Heart right ventricle (tissue), 16 donors: ENCODE data around the gene LMAN1L. TPM values are rescaled to one million over a fixed set of nuclear protein-coding genes. Genes with fewer than 3 reads are reported as not detected.

Experiments
- ATAC-seq, 8 donors: fragments of 200-7000 bp; cut with Tn5 transposase; one replicate each; pipeline ENCODE4 v1.9.1; 2020; ENCODE audit warnings: mild to moderate bottlenecking in 8 of 8, moderate library complexity in 8 of 8, moderate number of reproducible peaks in 1 of 8
- DNase-seq, 2 donors: peaks; one replicate each; pipeline ENCODE4 v3.0.0-alpha.2; 2020
- H3K27ac ChIP-seq, 10 donors: fragments of 200-600 bp; sonication (generic) in 2 of 10; one replicate each; pipeline versions ENCODE4 v1.5.0 to v1.8.0; 2020 to 2022; ENCODE audit warnings: mild to moderate bottlenecking in 3 of 10
- H3K27me3 ChIP-seq, 7 donors: fragments of 200-600 bp; one replicate each; pipeline ENCODE4 v1.8.0; 2021 to 2022; ENCODE audit warnings: mild to moderate bottlenecking in 2 of 7
- H3K36me3 ChIP-seq, 9 donors: fragments of 200-600 bp; sonication (generic) in 1 of 9; one replicate each; pipeline versions ENCODE4 v1.5.0 to v1.8.0; 2020 to 2022; ENCODE audit warnings: mild to moderate bottlenecking in 2 of 9
- H3K4me1 ChIP-seq, 9 donors: fragments of 200-600 bp; sonication (generic) in 1 of 9; one replicate each; pipeline versions ENCODE4 v1.5.0 to v1.8.0; 2020 to 2022; ENCODE audit warnings: mild to moderate bottlenecking in 4 of 9
- H3K4me3 ChIP-seq, 10 donors: fragments of 200-600 bp; sonication (generic) in 2 of 10; one replicate each; pipeline versions ENCODE4 v1.5.0 to v1.8.0; 2020 to 2022; ENCODE audit warnings: mild to moderate bottlenecking in 7 of 10, moderate library complexity in 2 of 10
- H3K9me3 ChIP-seq, 11 donors: fragments of 200-600 bp in 10 of 11; sonication (generic) in 2 of 11; one replicate each; pipeline versions ENCODE4 v1.5.0 to v1.8.0; 2013 to 2022; ENCODE audit warnings: mild to moderate bottlenecking in 2 of 11, control low read depth in 1 of 11, moderate library complexity in 1 of 11
- WGBS, 2 donors: extraction: QIAGEN DNeasy Blood & Tissue Kit; methylation state at CpG; one replicate each; pipeline ENCODE4 v1.1.7; 2013; ENCODE audit warnings: inconsistent platforms in 1 of 2; 5-methylcytosine and 5-hydroxymethylcytosine counted together
- intact Hi-C, 10 donors: fragments of 100-400 bp; cut with DNase I; formaldehyde crosslinking; loops; one replicate each; pipeline versions ENCODE4 v1.11.1 to v1.14.2; 2022
- polyA plus RNA-seq, 2 donors: library from polyadenylated mRNA; stranded (reverse); fragments of 200-250 nt; gene quantifications; one replicate each; pipeline ENCODE4 v1.2.3, GENCODE V29; 2013
- total RNA-seq, 10 donors: library from RNA; stranded (reverse); fragmentation: NEBNext Ultra II Directional in 3 of 10; extraction: Animal tissue kit (Norgen Biotek cat#: 25700) in 3 of 10; gene quantifications; one replicate each; pipeline versions ENCODE4 v1.2.1 to v1.2.4, GENCODE V29; 2021 to 2023
- TF ChIP-seq, protein P1 (sequence below), 9 donors: fragments of 200-600 bp; sonication (generic) in 2 of 9; IDR thresholded peaks; one replicate each; pipeline versions ENCODE4 v1.5.0 to v1.8.0; 2021 to 2022; ENCODE audit warnings: antibody characterized with exemption in 9 of 9, mild to moderate bottlenecking in 5 of 9, moderate library complexity in 1 of 9
- donor health status: Arrhythmogenic right ventricular cardiomyopathy.
- donor health status: ischemic (EF 13 %, LVEDD 7.1; RV severe dilation, severe dysfunction).
- donor health status: healthy with polysubstance abuse.
- donor health status: DM: no; HTN: yes; CAD: no.
- donor health status: DM: no; HTN: no; CAD: no.
- donor health status: ischemic (EF 25% LVEDD 6.9; RV normal size, moderate dysfunction).
- donor health status: ischemic (EF 25% LVEDD 5.7; RV mildly dilated, moderate dysfunction).
- donor health status: healthy.
- donor health status: DM: yes; HTN: yes; CAD: no.
- donor health status: Ischemic cardiomyopathy.
- donor health status: ischemic (EF 35%, LVEDD 5.7; RV mildly dilated, moderate dysfunction).
- donor health status: nonischemic (EF 11% LVEDD 7.7; RV severe dilation, severe dysfunction).
- donor health status: DM: yes; HTN: yes; CAD: no.
- donor health status: PGD.
- donor health status: ischemic (EF 29% LVEDD 5.4; RV normal size, mild dysfunction).
- donor health status: nonischemic (EF 23%, LVEDD 6.1; RV moderate dilation, normal function).

The LMAN1L gene
- total and polyA plus RNA-seq, 12 donors = 0.03 to 47.4 (median 9.0) TPM

DNA sequence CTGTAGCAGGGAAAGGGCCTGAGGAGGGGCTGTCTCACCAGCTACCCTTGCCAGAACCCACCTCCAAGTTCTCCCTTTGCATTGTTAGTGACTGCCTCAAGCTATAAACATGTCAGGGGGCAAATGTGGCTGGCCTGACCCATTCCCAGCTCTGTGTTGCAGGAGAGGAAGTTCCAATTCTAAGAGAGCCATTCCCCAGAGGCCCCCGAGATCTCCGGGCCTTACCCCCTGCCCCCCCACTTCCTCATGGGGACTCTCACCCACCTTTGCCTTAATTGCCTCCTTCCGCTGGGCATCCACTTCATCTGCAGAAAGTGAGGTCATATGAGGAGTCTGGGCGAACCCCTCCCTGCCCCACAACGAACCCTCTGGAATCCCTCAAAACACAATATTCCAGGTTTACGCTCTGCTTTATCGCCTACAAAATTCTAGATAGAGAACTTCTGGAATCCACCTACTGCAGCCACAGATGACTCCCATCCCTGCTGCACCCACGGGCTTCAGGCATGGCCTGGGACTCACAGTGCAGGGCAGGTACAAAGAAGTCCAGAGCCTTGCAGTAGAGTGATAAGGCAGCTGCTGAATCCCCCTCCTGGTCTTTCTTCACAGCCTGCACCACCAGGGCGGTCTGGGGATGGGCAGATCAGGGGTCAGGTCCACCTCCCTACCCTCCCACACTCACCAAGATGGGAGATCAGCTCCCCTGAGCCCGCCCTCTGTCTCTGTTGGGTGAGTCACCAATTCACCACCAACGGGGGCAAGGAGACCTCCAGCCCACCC is 26.3 kb downstream of the LMAN1L start:
- no peak for ATAC-seq

DNA sequence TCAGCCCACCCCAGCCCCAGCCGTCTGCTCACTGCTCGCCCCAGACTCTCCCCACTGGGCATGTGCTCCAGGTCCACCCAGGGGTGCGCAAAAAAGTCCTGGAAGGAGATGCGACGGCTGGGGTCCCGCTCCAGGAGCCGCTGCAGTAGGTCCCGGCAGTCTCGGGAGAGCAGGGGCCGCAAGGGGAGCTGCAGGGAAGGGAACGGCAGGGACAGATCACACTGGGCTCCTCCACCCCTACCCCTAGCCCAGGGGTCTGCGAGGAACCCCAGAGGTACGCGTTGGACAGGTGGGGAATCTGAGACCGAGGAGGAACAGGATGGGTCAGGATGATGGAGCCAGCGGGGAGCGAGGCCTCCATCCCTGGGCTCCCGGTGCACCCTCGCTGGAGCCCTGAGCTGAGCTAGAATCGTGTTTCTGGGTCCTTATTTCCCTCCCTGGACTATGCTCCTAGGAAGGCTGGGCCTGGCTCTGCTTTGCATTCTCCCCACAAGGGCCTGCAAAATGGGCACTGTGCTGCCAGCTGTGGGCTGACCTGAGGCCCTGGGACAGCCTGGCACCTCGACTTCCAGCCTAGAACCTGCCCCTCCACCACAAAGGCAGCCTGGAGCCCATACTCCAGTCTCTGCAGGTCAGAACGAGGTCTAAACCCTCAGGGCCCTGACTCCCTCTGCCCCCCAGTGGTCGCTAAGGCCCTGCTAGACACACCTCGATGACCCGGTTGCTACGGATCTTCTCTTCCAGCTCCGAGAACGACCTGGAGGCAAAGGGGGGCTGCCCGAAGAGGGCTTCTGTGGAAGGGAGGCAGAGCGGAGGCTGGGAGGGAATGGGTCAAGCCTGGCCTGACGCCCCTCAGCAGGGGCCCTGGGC is 27.1 kb downstream of the LMAN1L start:
- Histone ChIP-seq H3K4me3 (no peak overlapping the region), H3K4me1 (peaks cover 5 to 26% (median 22%) of the 10 kb centered on the region in 9 donors), H3K27me3 (no peaks in the 10 kb centered on the region), H3K9me3 (no peaks in the 10 kb centered on the region), H3K27ac (no peak overlapping the region), H3K36me3 (peaks cover 0 to 62% (median 10%) of the 10 kb centered on the region in 9 donors)
- WGBS, 2 donors = 86 to 87% methylated on average over 31 of the region's 31 CpGs
- DNase-seq (no peak), ATAC-seq (no peak)
- intact Hi-C loops = loop anchor here in 9 of 10 donors (5.0 to 10.0 kb wide), 8 partner anchors 55 to 98 kb away; partner anchors contain the start of genes CSK (in 4 of the 9), MPI (in 2 of the 9), COX5A (in 1 of the 9) and FAM219B (in 1 of the 9)
- TF ChIP-seq, protein P1, sequence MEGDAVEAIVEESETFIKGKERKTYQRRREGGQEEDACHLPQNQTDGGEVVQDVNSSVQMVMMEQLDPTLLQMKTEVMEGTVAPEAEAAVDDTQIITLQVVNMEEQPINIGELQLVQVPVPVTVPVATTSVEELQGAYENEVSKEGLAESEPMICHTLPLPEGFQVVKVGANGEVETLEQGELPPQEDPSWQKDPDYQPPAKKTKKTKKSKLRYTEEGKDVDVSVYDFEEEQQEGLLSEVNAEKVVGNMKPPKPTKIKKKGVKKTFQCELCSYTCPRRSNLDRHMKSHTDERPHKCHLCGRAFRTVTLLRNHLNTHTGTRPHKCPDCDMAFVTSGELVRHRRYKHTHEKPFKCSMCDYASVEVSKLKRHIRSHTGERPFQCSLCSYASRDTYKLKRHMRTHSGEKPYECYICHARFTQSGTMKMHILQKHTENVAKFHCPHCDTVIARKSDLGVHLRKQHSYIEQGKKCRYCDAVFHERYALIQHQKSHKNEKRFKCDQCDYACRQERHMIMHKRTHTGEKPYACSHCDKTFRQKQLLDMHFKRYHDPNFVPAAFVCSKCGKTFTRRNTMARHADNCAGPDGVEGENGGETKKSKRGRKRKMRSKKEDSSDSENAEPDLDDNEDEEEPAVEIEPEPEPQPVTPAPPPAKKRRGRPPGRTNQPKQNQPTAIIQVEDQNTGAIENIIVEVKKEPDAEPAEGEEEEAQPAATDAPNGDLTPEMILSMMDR (IDR thresholded peaks at IDR 0.05) = peak in 1 of 9 donors; percentile 7

More for the DNA sequence above, 26.3 kb downstream of the LMAN1L start:
- DNase-seq = no peak
- WGBS, 2 donors = 85 to 88% methylated on average over 11 of the region's 11 CpGs
- Histone ChIP-seq H3K9me3 (no peaks in the 10 kb centered on the region), H3K4me1 (peaks cover 5 to 23% (median 20%) of the 10 kb centered on the region in 9 donors), H3K27ac (no peak overlapping the region), H3K27me3 (no peaks in the 10 kb centered on the region), H3K36me3 (peaks cover 0 to 57% (median 10%) of the 10 kb centered on the region in 9 donors), H3K4me3 (no peak overlapping the region)
- intact Hi-C loops = loop anchor here in 2 of 10 donors (5.0 to 10.0 kb wide), 2 partner anchors 64 to 67 kb away; no protein-coding TSS in a partner anchor
- TF ChIP-seq, protein P1 (IDR thresholded peaks at IDR 0.05) = no peak

DNA sequence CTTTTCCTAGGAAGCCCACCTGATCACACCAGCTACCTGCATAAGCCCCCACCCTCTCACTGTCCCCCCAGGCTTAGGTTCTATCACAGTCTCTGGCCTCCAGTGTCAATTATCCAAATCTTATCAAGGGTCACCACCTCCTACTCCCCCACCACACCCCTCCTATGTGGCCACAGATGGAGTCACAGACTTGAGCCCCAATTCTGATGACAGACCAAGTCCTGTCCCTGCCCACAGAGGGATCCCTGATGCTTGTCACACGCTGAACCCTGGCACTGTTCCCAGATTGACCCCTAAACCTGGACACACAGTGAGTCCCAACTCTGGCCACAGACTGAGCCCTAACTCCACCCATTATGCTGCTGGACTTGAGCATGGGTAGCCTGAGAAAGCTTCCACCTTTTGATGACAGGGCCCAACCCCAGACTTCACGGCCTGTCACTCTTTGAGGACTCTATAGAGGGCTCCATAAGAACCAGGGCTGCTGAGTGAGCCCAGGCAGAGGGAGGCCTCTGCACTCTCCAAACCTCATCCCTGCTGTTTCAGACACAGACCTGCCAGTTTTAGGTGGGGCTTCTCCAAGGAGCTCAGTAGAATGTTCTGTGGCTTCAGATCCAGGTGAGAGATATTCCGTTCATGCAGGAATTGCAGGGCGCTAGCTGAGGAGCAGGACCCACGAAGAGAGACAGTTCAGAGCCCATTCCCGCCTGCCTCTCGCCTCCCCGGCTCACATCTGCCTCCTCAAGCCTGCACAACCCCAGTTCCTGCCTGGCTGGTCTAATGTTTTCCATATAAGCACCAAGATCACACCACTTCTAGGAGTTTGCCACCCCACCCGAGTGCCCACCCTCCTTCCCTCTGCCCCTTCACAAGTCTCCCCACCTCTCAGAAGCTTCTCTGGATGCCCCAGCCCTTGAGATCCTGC is 28.5 kb downstream of the LMAN1L start:
- TF ChIP-seq, protein P1 (IDR thresholded peaks at IDR 0.05) = no peak
- Histone ChIP-seq H3K4me1 (peaks cover 5 to 26% (median 22%) of the 10 kb centered on the region in 9 donors), H3K27me3 (no peaks in the 10 kb centered on the region), H3K9me3 (no peaks in the 10 kb centered on the region), H3K4me3 (no peak overlapping the region), H3K27ac (no peak overlapping the region), H3K36me3 (peaks cover 0 to 68% (median 16%) of the 10 kb centered on the region in 9 donors)
- WGBS, 2 donors = 87 to 90% methylated on average over 9 of the region's 9 CpGs
- intact Hi-C loops = loop anchor here in 9 of 10 donors (5.0 to 10.0 kb wide), 6 partner anchors 54 to 96 kb away; partner anchors contain the start of genes CSK (in 4 of the 9), MPI (in 2 of the 9), COX5A (in 1 of the 9) and FAM219B (in 1 of the 9)
- ATAC-seq (no peak), DNase-seq (no peak)
